Measurements from ENCODE around the gene CORO2A.
"Not testable (repeated sequence)": the region's sequence is repeated elsewhere in the genome, so short reads cannot be mapped to it uniquely, and the experiment has no call there.

The CORO2A gene

GRCh38 chr9:98083566-98084183 is 108.8 kb downstream of the CORO2A start:
- DNase-seq (ENCODE audit: low read depth, low spot score) = no peak

GRCh38 chr9:98083061-98083501 is 109.4 kb downstream of the CORO2A start:
- DNase-seq (ENCODE audit: low read depth, low spot score) = no peak

GRCh38 chr9:98081477-98082219 is 110.8 kb downstream of the CORO2A start:
- DNase-seq (ENCODE audit: low read depth, low spot score) = no peak

GRCh38 chr9:98080780-98081179 is 111.7 kb downstream of the CORO2A start:
- DNase-seq (ENCODE audit: low read depth, low spot score) = no peak

GRCh38 chr9:98080326-98080725 is 112.1 kb downstream of the CORO2A start:
- DNase-seq (ENCODE audit: low read depth, low spot score) = no peak

GRCh38 chr9:98078895-98079294 is 113.5 kb downstream of the CORO2A start:
- no peak for DNase-seq (ENCODE audit: low read depth, low spot score)

GRCh38 chr9:98076514-98076890 is 115.9 kb downstream of the CORO2A start:
- not testable (repeated sequence) for DNase-seq (ENCODE audit: low read depth, low spot score)

GRCh38 chr9:98075332-98075805 is 117.1 kb downstream of the CORO2A start:
- no peak for DNase-seq (ENCODE audit: low read depth, low spot score)

GRCh38 chr9:98074115-98074990 is 118.1 kb downstream of the CORO2A start:
- peak; percentile 42 for DNase-seq (ENCODE audit: low read depth, low spot score)

- DNase-seq (ENCODE audit: low read depth, low spot score) = no peak
These were observed 120.7 kb downstream of the CORO2A start for GRCh38 chr9:98071737-98072136.

Data from activated CD4-positive, CD25-positive, alpha-beta regulatory T cell treated with anti-CD3 and anti-CD28 coated beads, Interleukin-2, amount 50 U/mL, for 16 hours (primary cell).